Measurements from ENCODE around the gene LRRC74B. TPM values are rescaled to one million over a fixed set of nuclear protein-coding genes. Genes with fewer than 3 reads are reported as not detected.
"Not testable (repeated sequence)": the region's sequence is repeated elsewhere in the genome, so short reads cannot be mapped to it uniquely, and the experiment has no call there.

The LRRC74B gene
- polyA plus RNA-seq, 1 experiment = not detected

- CTCF ChIA-PET = no interaction called here
- Histone ChIP-seq H3K27me3 (ENCODE audit: control insufficient read depth, insufficient read depth, low read length) (peaks cover 11% of the 10 kb centered on the region), H3K27ac (ENCODE audit: low read depth, low read length) (no peak overlapping the region), H3K4me3 (ENCODE audit: low read depth, low read length) (no peak overlapping the region), H3K9me3 (ENCODE audit: control insufficient read depth, insufficient read depth, low read length) (peaks cover 15% of the 10 kb centered on the region)
- no peak for TF ChIP-seq CTCF (IDR thresholded peaks at IDR 0.05; ENCODE audit: low read depth, low read length)
- POLR2A ChIA-PET = no interaction called here
- DNase-seq (ENCODE audit: low read depth, low spot score) = no peak
Measured at GRCh38 chr22:21068681-21069276, 23.0 kb downstream of the LRRC74B start.

GRCh38 chr22:21069375-21069774 lies 23.6 kb downstream of the LRRC74B start:
- Histone ChIP-seq H3K4me3 (ENCODE audit: low read depth, low read length) (no peak overlapping the region), H3K27ac (ENCODE audit: low read depth, low read length) (no peak overlapping the region), H3K9me3 (ENCODE audit: control insufficient read depth, insufficient read depth, low read length) (peaks cover 15% of the 10 kb centered on the region), H3K27me3 (ENCODE audit: control insufficient read depth, insufficient read depth, low read length) (peaks cover 11% of the 10 kb centered on the region)
- POLR2A ChIA-PET = no interaction called here
- TF ChIP-seq CTCF (IDR thresholded peaks at IDR 0.05; ENCODE audit: low read depth, low read length) = no peak
- CTCF ChIA-PET = no interaction called here
- no peak for DNase-seq (ENCODE audit: low read depth, low spot score)

- ChIA-PET POLR2A (no interaction called here), CTCF (no interaction called here)
- no peak for DNase-seq (ENCODE audit: low read depth, low spot score)
- TF ChIP-seq CTCF (IDR thresholded peaks at IDR 0.05; ENCODE audit: low read depth, low read length) = no peak
- H3K4me3 ChIP-seq (ENCODE audit: low read depth, low read length) = no peak overlapping the region
- peaks cover 7% of the 10 kb centered on the region for H3K27me3 ChIP-seq (ENCODE audit: control insufficient read depth, insufficient read depth, low read length)
- H3K27ac ChIP-seq (ENCODE audit: low read depth, low read length) = no peak overlapping the region
- peaks cover 15% of the 10 kb centered on the region for H3K9me3 ChIP-seq (ENCODE audit: control insufficient read depth, insufficient read depth, low read length)
Measured at GRCh38 chr22:21070690-21071615, 25.2 kb downstream of the LRRC74B start.

- CTCF ChIA-PET = not testable (repeated sequence)
Measured at GRCh38 chr22:21071796-21072195, 26.1 kb downstream of the LRRC74B start.

DNA sequence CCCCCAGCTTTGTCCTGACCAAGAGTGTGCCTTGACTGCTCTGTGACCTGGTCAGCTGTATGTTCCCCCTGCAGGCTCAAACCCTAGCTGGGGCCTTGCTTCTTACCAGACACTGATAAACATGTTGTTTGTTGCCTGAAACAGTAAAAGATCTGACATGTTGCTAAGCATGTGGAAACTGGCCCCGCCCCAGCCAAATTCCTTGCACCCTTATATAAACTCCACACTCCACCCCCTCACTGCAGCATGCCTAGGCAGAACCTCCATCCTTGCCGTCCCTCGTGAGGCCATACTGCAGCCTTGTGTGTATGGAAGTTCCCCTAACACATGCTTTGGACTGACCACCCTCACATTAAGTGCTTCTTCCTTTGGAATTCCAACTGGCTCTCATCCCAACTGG lies 27.3 kb downstream of the LRRC74B start:
- Histone ChIP-seq H3K4me3 (ENCODE audit: low read depth, low read length) (no peak overlapping the region), H3K27me3 (ENCODE audit: control insufficient read depth, insufficient read depth, low read length) (peaks cover 7% of the 10 kb centered on the region), H3K27ac (ENCODE audit: low read depth, low read length) (no peak overlapping the region), H3K9me3 (ENCODE audit: control insufficient read depth, insufficient read depth, low read length) (peaks cover 15% of the 10 kb centered on the region)
- no peak for TF ChIP-seq CTCF (IDR thresholded peaks at IDR 0.05; ENCODE audit: low read depth, low read length)
- POLR2A ChIA-PET = no interaction called here
- CTCF ChIA-PET = no interaction called here
- DNase-seq (ENCODE audit: low read depth, low spot score) = no peak

More at GRCh38 chr22:21071796-21072195, 26.1 kb downstream of the LRRC74B start:
- DNase-seq (ENCODE audit: low read depth, low spot score); H3K4me3 ChIP-seq (ENCODE audit: low read depth, low read length); H3K27ac ChIP-seq (ENCODE audit: low read depth, low read length); H3K27me3 ChIP-seq (ENCODE audit: control insufficient read depth, insufficient read depth, low read length): not testable (repeated sequence)
- peaks cover 15% of the 10 kb centered on the region for H3K9me3 ChIP-seq (ENCODE audit: control insufficient read depth, insufficient read depth, low read length)
- POLR2A ChIA-PET = interaction anchor here (0.6 kb wide), 1 partner anchor 27 kb away, joined by 7 read pairs; no protein-coding TSS in a partner anchor

Data from AG04450 (cell line).